ENCODE results near the gene NUP98. TPM values are rescaled to one million over a fixed set of nuclear protein-coding genes. Genes with fewer than 3 reads are reported as not detected.

Gene NUP98
- polyA plus RNA-seq, 3 donors, result 19.6 to 76.2 (median 28.5) TPM

GRCh38 chr11:3667149-3668035 lies 130.0 kb downstream of the NUP98 start:
- H3K4me1 Mint-ChIP-seq, result peaks cover 6% of the 10 kb centered on the region
- no peak overlapping the region for H3K4me3 ChIP-seq (replicated peaks in 1 of 3; ENCODE audit: low read depth in 2 of 3, low read length in 3 of 3)
- H3K4me1 ChIP-seq (ENCODE audit: control insufficient read depth in 1 of 2, insufficient read depth in 2 of 2, low read length in 2 of 2), result peaks cover 0 to 7% of the 10 kb centered on the region in 2 donors
- H3K4me3 Mint-ChIP-seq, result no peak overlapping the region
- H3K36me3 ChIP-seq (replicated peaks in 1 of 2; ENCODE audit: control insufficient read depth in 1 of 2, insufficient read depth in 2 of 2, low read length in 2 of 2), result peaks cover 44 to 86% of the 10 kb centered on the region in 2 donors
- H3K9me3 ChIP-seq (replicated peaks in 1 of 2; ENCODE audit: control insufficient read depth in 1 of 2, insufficient read depth in 1 of 2, low read length in 2 of 2), result no peaks in the 10 kb centered on the region
- H3K9ac ChIP-seq (ENCODE audit: insufficient read depth, low read length, poor library complexity, severe bottlenecking), result no peak overlapping the region
- H4K20me1 ChIP-seq (ENCODE audit: insufficient read depth, low read length), result no peaks in the 10 kb centered on the region
- no peak overlapping the region for H3K27ac ChIP-seq (ENCODE audit: low read depth in 1 of 2, low read length in 2 of 2)
- TF ChIP-seq, protein P1, sequence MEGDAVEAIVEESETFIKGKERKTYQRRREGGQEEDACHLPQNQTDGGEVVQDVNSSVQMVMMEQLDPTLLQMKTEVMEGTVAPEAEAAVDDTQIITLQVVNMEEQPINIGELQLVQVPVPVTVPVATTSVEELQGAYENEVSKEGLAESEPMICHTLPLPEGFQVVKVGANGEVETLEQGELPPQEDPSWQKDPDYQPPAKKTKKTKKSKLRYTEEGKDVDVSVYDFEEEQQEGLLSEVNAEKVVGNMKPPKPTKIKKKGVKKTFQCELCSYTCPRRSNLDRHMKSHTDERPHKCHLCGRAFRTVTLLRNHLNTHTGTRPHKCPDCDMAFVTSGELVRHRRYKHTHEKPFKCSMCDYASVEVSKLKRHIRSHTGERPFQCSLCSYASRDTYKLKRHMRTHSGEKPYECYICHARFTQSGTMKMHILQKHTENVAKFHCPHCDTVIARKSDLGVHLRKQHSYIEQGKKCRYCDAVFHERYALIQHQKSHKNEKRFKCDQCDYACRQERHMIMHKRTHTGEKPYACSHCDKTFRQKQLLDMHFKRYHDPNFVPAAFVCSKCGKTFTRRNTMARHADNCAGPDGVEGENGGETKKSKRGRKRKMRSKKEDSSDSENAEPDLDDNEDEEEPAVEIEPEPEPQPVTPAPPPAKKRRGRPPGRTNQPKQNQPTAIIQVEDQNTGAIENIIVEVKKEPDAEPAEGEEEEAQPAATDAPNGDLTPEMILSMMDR (IDR thresholded peaks at IDR 0.05), result no peak
- WGBS (ENCODE audit: insufficient coverage), result 98% methylated on average over 79 of the region's 89 CpGs
- peaks cover 0 to 3% (median 0%) of the 10 kb centered on the region in 7 donors for H3K9me3 Mint-ChIP-seq
- intact Hi-C loops (cut with micrococcal nuclease), result no loop called here
- H3K36me3 Mint-ChIP-seq, result peaks cover 72 to 80% of the 10 kb centered on the region in 2 donors
- peaks cover 0 to 6% (median 0%) of the 10 kb centered on the region in 3 donors for H3K27me3 Mint-ChIP-seq (ENCODE audit: low read depth in 3 of 3)
- H3K79me2 ChIP-seq (ENCODE audit: insufficient read depth, low read length), result no peaks in the 10 kb centered on the region
- no peak overlapping the region for H3K27ac Mint-ChIP-seq
- no peaks in the 10 kb centered on the region for H3K27me3 ChIP-seq (ENCODE audit: control insufficient read depth in 2 of 2, insufficient read depth in 2 of 2, low read length in 2 of 2)
- DNase-seq, result no peak
- no peak overlapping the region for H3K4me2 ChIP-seq (replicated peaks; ENCODE audit: extremely low read depth, low read length, poor library complexity, severe bottlenecking)
- H2AFZ ChIP-seq (ENCODE audit: insufficient read depth, low read depth, low read length, poor library complexity, severe bottlenecking), result no peak overlapping the region

DNA sequence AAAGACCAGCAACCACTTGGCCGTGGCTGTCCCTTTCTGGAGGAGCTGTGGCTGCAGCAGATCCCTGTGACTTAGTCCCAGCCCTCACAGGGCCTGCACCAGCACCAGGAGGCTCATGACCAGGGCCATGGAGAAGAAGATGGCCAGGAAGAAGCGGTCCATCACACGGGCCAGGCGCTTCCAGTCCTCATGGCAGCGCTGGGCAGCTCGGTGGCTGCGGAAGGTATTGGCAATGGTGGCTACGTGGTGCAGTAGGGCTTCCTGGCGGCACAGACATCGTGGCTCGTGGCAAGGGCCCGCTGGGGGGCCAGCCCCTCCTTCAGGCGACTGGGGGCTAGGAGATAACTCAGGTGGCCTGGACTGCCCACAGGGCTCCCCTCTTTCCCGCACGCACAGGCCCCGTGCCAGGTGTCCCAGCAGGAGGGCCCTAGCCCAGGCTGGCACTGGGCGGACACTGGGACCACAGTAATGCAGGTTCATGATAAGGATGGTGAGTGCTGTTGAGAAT lies 131.3 kb downstream of the NUP98 start:
- H3K27ac ChIP-seq (ENCODE audit: low read depth in 1 of 2, low read length in 2 of 2), result no peak overlapping the region
- intact Hi-C loops (cut with micrococcal nuclease), result no loop called here
- H3K27ac Mint-ChIP-seq, result peak overlapping the region in 3 of 7 donors; percentile 55 to 83 (median 73)
- TF ChIP-seq, protein P1 (IDR thresholded peaks at IDR 0.05), result no peak
- H3K27me3 Mint-ChIP-seq (ENCODE audit: low read depth in 3 of 3), result peaks cover 0 to 4% (median 0%) of the 10 kb centered on the region in 3 donors
- peaks cover 0 to 3% (median 0%) of the 10 kb centered on the region in 7 donors for H3K9me3 Mint-ChIP-seq
- no peaks in the 10 kb centered on the region for H3K79me2 ChIP-seq (ENCODE audit: insufficient read depth, low read length)
- 85% methylated on average over 14 of the region's 17 CpGs for WGBS (ENCODE audit: insufficient coverage)
- no peak overlapping the region for H3K4me3 Mint-ChIP-seq
- no peaks in the 10 kb centered on the region for H3K9me3 ChIP-seq (replicated peaks in 1 of 2; ENCODE audit: control insufficient read depth in 1 of 2, insufficient read depth in 1 of 2, low read length in 2 of 2)
- H3K4me2 ChIP-seq (replicated peaks; ENCODE audit: extremely low read depth, low read length, poor library complexity, severe bottlenecking), result no peak overlapping the region
- no peak overlapping the region for H3K4me3 ChIP-seq (replicated peaks in 1 of 3; ENCODE audit: low read depth in 2 of 3, low read length in 3 of 3)
- H3K4me1 ChIP-seq (ENCODE audit: control insufficient read depth in 1 of 2, insufficient read depth in 2 of 2, low read length in 2 of 2), result peaks cover 0 to 7% of the 10 kb centered on the region in 2 donors
- no peaks in the 10 kb centered on the region for H3K27me3 ChIP-seq (ENCODE audit: control insufficient read depth in 2 of 2, insufficient read depth in 2 of 2, low read length in 2 of 2)
- H3K36me3 ChIP-seq (replicated peaks in 1 of 2; ENCODE audit: control insufficient read depth in 1 of 2, insufficient read depth in 2 of 2, low read length in 2 of 2), result peaks cover 40 to 73% of the 10 kb centered on the region in 2 donors
- H3K9ac ChIP-seq (ENCODE audit: insufficient read depth, low read length, poor library complexity, severe bottlenecking), result no peak overlapping the region
- H4K20me1 ChIP-seq (ENCODE audit: insufficient read depth, low read length), result no peaks in the 10 kb centered on the region
- H2AFZ ChIP-seq (ENCODE audit: insufficient read depth, low read depth, low read length, poor library complexity, severe bottlenecking), result no peak overlapping the region
- H3K36me3 Mint-ChIP-seq, result peaks cover 62 to 67% of the 10 kb centered on the region in 2 donors
- H3K4me1 Mint-ChIP-seq, result peaks cover 6% of the 10 kb centered on the region
- no peak for DNase-seq

Data from CD14-positive monocyte (primary cell).